HG03439 (cell line): Measurements from ENCODE around the gene ARFGAP3.

Experiments
- ATAC-seq: cut with Tn5 transposase; IDR thresholded peaks from one replicate; pipeline ENCODE4 v1.9.1; 2021; ENCODE audit warnings: mild to moderate bottlenecking, moderate library complexity; ENCODE audit not compliant: unreplicated experiment

The ARFGAP3 gene

DNA sequence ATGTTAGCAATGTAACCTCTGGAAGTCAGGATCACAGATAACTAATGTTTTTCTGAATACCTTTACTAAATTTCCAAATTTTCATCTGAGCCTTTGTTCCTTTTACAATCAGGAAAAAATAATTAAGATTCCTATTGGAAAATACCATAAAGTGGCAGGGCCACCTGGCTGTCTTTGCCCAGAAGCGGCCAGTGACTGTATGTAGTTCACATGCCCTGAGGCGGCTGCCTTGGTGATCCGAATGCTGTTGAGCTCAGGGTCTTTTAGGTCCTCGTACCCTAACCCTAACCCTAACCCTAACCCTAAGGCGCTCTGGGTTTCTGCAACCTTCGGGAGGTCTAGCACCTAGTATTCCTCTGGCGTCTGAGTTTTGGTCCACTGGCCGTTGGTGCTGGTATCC, 8.5 kb upstream of the ARFGAP3 start:
- no peak for ATAC-seq

GRCh38 chr22:42863349-42863961, 6.4 kb upstream of the ARFGAP3 start:
- no peak for ATAC-seq

- no peak for ATAC-seq
Observed at GRCh38 chr22:42862045-42862734, 5.1 kb upstream of the ARFGAP3 start.

GRCh38 chr22:42860968-42861367, 3.9 kb upstream of the ARFGAP3 start:
- ATAC-seq: no peak

- ATAC-seq: no peak
Observed at GRCh38 chr22:42857845-42858481, 890 bp upstream of the ARFGAP3 start.

- ATAC-seq: peak; percentile 28
Observed at GRCh38 chr22:42856179-42856864, 751 bp downstream of the ARFGAP3 start.

DNA sequence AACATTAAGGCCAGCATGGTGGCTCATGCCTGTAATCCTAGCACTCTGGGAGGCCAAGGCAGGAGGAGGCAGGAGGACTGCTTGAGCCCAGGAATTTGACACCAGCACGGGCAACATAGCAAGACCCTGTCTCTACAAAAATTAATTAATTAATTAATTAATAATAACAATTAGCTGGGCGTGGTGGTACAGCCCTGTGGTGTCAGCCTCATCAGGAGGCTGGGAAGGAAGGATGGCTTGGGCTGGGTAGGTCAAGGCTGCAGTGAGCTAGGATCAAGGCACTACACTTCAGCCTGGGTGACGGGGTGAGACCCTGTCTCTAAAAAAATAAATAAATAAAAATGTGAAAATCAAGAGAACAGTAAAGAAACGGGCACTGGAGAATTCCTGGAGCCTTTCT, 1.4 kb downstream of the ARFGAP3 start:
- ATAC-seq: no peak

- ATAC-seq: no peak
Observed at GRCh38 chr22:42855211-42855610, 1.9 kb downstream of the ARFGAP3 start.

DNA sequence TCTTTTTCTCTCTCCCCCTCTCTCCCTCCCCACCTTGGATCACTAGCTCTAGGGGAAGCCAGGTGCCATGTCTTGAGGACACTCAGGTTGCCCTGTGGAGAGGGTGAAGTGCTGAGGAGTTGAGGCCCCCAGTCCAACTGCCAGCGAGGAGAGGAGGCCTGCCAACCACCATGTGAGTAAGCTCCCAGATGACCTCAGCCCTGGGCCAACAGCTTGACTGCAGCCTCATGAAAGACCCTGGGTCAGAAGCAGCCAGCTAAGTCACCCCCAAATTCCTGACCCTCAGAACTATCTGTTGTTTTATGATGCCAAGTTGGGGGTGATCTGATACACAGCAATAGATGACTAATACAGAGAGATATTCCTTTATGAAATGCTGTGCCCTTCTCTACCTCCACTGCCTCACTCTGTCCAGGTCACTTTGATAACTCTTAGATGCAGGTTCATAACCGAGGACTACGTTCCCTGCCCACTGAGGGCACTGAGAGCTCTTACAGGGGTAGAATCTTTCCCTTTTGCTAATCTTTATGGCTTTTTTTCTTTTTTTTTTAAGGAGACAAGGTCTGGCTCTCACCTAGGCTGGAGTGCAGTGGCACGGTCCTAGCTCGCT, 8.0 kb downstream of the ARFGAP3 start:
- no peak for ATAC-seq

DNA sequence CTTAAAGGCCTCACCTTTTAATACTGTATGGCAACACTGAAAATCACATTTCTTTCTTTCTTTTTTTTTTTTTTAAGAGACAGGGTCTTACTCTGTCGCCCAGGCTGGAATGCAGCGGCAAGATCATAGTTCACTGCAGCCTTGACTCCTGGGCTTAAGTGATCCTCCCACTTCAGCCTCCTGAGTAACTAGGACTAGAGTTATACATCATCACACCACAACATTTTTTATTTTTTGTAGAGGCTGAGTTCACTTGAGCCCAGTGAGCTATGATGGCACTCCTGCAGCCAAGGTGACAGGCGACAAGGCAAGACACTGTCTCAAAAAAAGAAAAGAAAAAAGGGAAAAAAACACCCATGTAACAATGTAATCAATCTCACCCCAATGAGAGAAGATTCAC, 10.0 kb downstream of the ARFGAP3 start:
- ATAC-seq: no peak

GRCh38 chr22:42844756-42845155, 12.3 kb downstream of the ARFGAP3 start:
- ATAC-seq: no peak

- no peak for ATAC-seq
Observed at GRCh38 chr22:42842658-42843370, 14.3 kb downstream of the ARFGAP3 start.

DNA sequence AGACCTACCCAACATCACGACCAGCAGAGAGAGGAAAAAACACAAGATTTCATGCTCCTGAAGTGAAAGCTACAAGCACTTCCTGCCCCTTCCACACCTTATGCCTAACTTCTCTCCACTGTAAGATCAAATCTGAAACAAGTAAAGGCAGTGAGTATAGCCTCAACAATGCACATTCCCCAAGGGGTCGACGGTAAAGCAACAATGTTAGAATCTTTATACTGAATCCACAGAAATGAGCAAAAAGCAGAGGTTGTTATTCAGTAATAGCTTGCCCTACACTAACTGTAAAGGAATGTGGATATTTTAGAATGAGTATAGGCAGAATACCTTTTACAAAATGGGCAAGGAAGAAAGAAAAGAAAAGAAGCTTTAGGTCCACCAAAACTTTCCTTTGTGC, 15.6 kb downstream of the ARFGAP3 start:
- ATAC-seq: no peak

- ATAC-seq: no peak
Observed at GRCh38 chr22:42837556-42837955, 19.5 kb downstream of the ARFGAP3 start.

- ATAC-seq: no peak
Observed at GRCh38 chr22:42836026-42836425, 21.0 kb downstream of the ARFGAP3 start.

DNA sequence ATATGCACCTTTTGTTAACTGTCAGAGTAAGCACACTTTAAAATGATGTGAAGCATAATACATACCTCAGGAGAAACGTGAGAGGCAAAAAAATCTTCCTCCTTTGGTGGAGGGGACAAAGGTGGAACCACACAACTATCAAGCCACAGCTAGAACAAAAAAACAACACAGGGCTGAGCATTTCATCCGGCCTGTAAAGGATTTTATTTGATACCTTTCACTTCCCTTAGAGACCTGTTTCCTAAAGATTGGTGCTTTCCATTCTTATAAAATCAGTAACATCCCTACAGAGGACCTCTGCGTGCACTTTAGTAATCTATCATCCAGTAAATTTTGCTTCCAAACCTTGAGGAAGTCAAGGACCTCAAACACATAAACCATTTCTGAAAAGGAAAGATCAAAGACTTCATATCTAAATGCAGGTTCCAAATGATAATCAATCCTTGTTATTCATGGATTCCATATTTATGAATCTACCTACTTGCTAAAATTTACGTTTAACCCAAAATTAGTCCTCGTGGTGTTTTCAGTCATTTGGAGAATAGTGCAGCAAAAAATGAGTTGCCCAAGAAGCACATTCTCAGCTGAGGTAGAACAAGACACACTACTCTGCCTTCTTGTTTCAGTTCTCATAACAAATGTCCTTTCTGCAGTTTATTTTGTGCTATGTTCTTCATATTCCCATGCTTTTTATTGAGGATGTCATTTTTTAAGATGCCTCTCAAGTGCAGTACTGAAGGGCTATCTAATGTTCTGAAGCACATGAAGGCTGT, 22.7 kb downstream of the ARFGAP3 start:
- ATAC-seq: no peak

GRCh38 chr22:42833104-42833503, 24.0 kb downstream of the ARFGAP3 start:
- ATAC-seq: no peak

DNA sequence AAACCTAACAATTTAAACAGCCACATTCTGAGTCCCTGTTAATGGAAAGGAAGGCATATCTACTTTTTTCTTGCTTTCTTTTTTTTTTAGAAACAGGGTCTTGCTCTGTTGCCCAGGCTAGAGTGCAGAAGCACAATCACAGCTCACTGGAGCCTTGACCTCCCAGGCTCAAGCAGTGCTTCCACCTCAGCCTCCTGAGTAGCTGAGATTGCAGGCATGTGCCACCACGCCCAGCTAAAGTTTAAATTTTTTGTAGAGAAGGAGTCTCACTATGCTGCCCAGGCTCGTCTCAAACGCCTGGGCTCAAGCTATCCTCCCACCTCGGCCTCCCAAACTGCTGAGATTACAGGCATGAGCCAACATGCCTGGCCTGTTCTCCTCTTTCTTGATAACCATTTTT, 25.4 kb downstream of the ARFGAP3 start:
- no peak for ATAC-seq

- no peak for ATAC-seq
Observed at GRCh38 chr22:42830161-42830560, 26.9 kb downstream of the ARFGAP3 start.

GRCh38 chr22:42829302-42829701, 27.8 kb downstream of the ARFGAP3 start:
- no peak for ATAC-seq
